Upper lobe of right lung (tissue), 1 donor: ENCODE measurements around the gene SLC35C1. TPM values are rescaled to one million over a fixed set of nuclear protein-coding genes. Genes with fewer than 3 reads are reported as not detected.

ENCODE experiments used
- ATAC-seq: fragments of 200-7000 bp; cut with Tn5 transposase; one replicate; pipeline ENCODE4 v1.9.1; 2020; ENCODE audit warnings: mild to moderate bottlenecking, moderate library complexity
- DNase-seq: peaks from one replicate; pipeline ENCODE4 v3.0.0-alpha.2; 2020
- H3K27ac ChIP-seq: fragments of 200-600 bp; one replicate; pipeline ENCODE4 v1.8.0; 2022
- H3K27me3 ChIP-seq: fragments of 200-600 bp; one replicate; pipeline ENCODE4 v1.8.0; 2022; ENCODE audit warnings: mild to moderate bottlenecking
- H3K36me3 ChIP-seq: fragments of 200-600 bp; one replicate; pipeline ENCODE4 v1.8.0; 2022
- H3K4me1 ChIP-seq: fragments of 200-600 bp; one replicate; pipeline ENCODE4 v1.8.0; 2022
- H3K4me3 ChIP-seq: fragments of 200-600 bp; one replicate; pipeline ENCODE4 v1.8.0; 2022; ENCODE audit warnings: mild to moderate bottlenecking
- H3K9me3 ChIP-seq: fragments of 200-600 bp; one replicate; pipeline ENCODE4 v1.8.0; 2022
- CTCF ChIP-seq: fragments of 200-600 bp; IDR thresholded peaks from one replicate; pipeline ENCODE4 v1.8.0; 2022; ENCODE audit warnings: antibody characterized with exemption
- intact Hi-C: fragments of 100-400 bp; cut with DNase I; formaldehyde crosslinking; loops from one replicate; pipeline ENCODE4 v1.11.0; 2022
- total RNA-seq: library from RNA; stranded (reverse); fragmentation: NEBNext Ultra II Directional; extraction: Animal tissue kit (Norgen Biotek cat#: 25700); gene quantifications from one replicate; pipeline ENCODE4 v1.2.1, GENCODE V29; 2021
- donor health status: DM: no; HTN: yes; CAD: no; lungs with severe emphysema.

The SLC35C1 gene
- total RNA-seq, 1 donor from 2014 or later = 25.1 TPM

- Histone ChIP-seq H3K27ac (peak overlapping the region; percentile 82), H3K27me3 (no peaks in the 10 kb centered on the region), H3K4me1 (peaks cover 59% of the 10 kb centered on the region), H3K36me3 (peaks cover 77% of the 10 kb centered on the region), H3K9me3 (no peaks in the 10 kb centered on the region), H3K4me3 (no peak overlapping the region)
- intact Hi-C loops = no loop called here
- peak; percentile 95 for DNase-seq
- ATAC-seq = peak; percentile 84
- TF ChIP-seq CTCF = no peak
Observed at GRCh38 chr11:45859661-45860140, 54.8 kb downstream of the SLC35C1 start.

DNA sequence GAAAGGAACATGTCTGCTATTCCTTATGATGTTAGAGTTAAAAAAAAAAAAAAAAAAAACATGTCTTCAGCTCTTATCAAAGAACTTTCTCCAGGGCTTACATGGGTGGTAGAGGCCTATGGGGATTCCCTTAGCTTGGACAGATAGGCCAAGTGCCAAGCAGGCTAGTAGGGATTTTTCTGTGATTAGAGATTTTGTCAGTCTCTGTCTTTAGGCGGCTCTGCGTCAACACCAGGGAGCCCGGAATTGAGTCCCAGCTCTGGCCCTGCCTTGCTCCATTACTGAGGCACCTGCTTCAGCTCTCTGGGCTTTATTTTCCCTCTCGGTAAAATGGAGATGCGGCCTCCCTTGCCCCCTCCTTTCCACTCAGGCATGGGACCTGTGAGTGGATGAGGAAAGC lies 55.4 kb downstream of the SLC35C1 start:
- H3K36me3 ChIP-seq = peaks cover 83% of the 10 kb centered on the region
- DNase-seq = no peak
- no peaks in the 10 kb centered on the region for H3K9me3 ChIP-seq
- no peak overlapping the region for H3K4me3 ChIP-seq
- H3K27me3 ChIP-seq = no peaks in the 10 kb centered on the region
- no peak for TF ChIP-seq CTCF
- intact Hi-C loops = no loop called here
- H3K4me1 ChIP-seq = peaks cover 54% of the 10 kb centered on the region
- peak overlapping the region; percentile 82 for H3K27ac ChIP-seq
- ATAC-seq = no peak

GRCh38 chr11:45860764-45861510 lies 56.0 kb downstream of the SLC35C1 start:
- no peak for TF ChIP-seq CTCF
- DNase-seq (no peak), ATAC-seq (no peak)
- Histone ChIP-seq H3K27me3 (no peaks in the 10 kb centered on the region), H3K4me3 (no peak overlapping the region), H3K4me1 (peaks cover 48% of the 10 kb centered on the region), H3K9me3 (no peaks in the 10 kb centered on the region), H3K36me3 (peaks cover 83% of the 10 kb centered on the region), H3K27ac (peak overlapping the region; percentile 82)
- intact Hi-C loops = no loop called here

Other genes starting within 250 kb of the SLC35C1 start
- 4.9 TPM for gene CHST1, start 139.5 kb upstream of the SLC35C1 start, total RNA-seq
- 54.2 TPM for gene CRY2, start 42.3 kb downstream of the SLC35C1 start, total RNA-seq
- gene MAPK8IP1, start 80.5 kb downstream of the SLC35C1 start, total RNA-seq = 6.4 TPM
- 0.75 TPM for gene FREY1, start 102.1 kb downstream of the SLC35C1 start, total RNA-seq
- gene PEX16, start 112.7 kb downstream of the SLC35C1 start, total RNA-seq = 27.6 TPM
- 6.0 TPM for gene LARGE2, start 117.5 kb downstream of the SLC35C1 start, total RNA-seq